Retina (tissue), 1 donor: ENCODE data around the gene HOXB3.
"Not testable (repeated sequence)": the region's sequence is repeated elsewhere in the genome, so short reads cannot be mapped to it uniquely, and the experiment has no call there.

Source experiments
- DNase-seq: peaks from one replicate; pipeline ENCODE4 v3.0.0-alpha.2; 2016

The HOXB3 gene

GRCh38 chr17:48515925-48516900, 73.8 kb downstream of the HOXB3 start:
- no peak for DNase-seq

GRCh38 chr17:48514477-48514876, 75.6 kb downstream of the HOXB3 start:
- no peak for DNase-seq

- DNase-seq = no peak
Measured at GRCh38 chr17:48513666-48514455, 76.2 kb downstream of the HOXB3 start.

GRCh38 chr17:48513097-48513496, 76.9 kb downstream of the HOXB3 start:
- DNase-seq = no peak

- DNase-seq = no peak
Measured at GRCh38 chr17:48510761-48511604, 79.1 kb downstream of the HOXB3 start.

GRCh38 chr17:48510381-48510760, 79.7 kb downstream of the HOXB3 start:
- no peak for DNase-seq

GRCh38 chr17:48509708-48510107, 80.3 kb downstream of the HOXB3 start:
- not testable (repeated sequence) for DNase-seq

GRCh38 chr17:48506246-48506645, 83.8 kb downstream of the HOXB3 start:
- no peak for DNase-seq

GRCh38 chr17:48505788-48506187, 84.3 kb downstream of the HOXB3 start:
- no peak for DNase-seq

GRCh38 chr17:48504953-48505352, 85.1 kb downstream of the HOXB3 start:
- no peak for DNase-seq

- no peak for DNase-seq
Measured at GRCh38 chr17:48503747-48504146, 86.3 kb downstream of the HOXB3 start.

GRCh38 chr17:48502901-48503300, 87.1 kb downstream of the HOXB3 start:
- no peak for DNase-seq

- DNase-seq = no peak
Measured at GRCh38 chr17:48502312-48502711, 87.7 kb downstream of the HOXB3 start.

GRCh38 chr17:48500435-48501426, 89.3 kb downstream of the HOXB3 start:
- no peak for DNase-seq

GRCh38 chr17:48499735-48500434, 90.2 kb downstream of the HOXB3 start:
- no peak for DNase-seq

- DNase-seq = no peak
Measured at GRCh38 chr17:48499248-48499647, 90.8 kb downstream of the HOXB3 start.
